Panc1 (cell line): ENCODE measurements around the gene IPO4. TPM values are rescaled to one million over a fixed set of nuclear protein-coding genes. Genes with fewer than 3 reads are reported as not detected.

ENCODE experiments used
- ATAC-seq: fragments of 200-7000 bp; cut with Tn5 transposase; 2 replicates; pipeline ENCODE4 v1.9.1; 2020; ENCODE audit warnings: mild to moderate bottlenecking, moderate library complexity
- BruUV-seq: library from RNA; stranded (reverse); fragments of 400-500 nt; replicated peaks from 2 replicates; lab custom pipeline; 2021; lab: Mats Ljungman, UMichigan
- CTCF ChIA-PET: fragments of 300-600 bp; sonication (Branson Sonifier 250); formaldehyde crosslinking; loops from one replicate; lab custom pipeline; 2022; ENCODE audit warnings: antibody characterized with exemption; lab: Charles Lee
- POLR2A ChIA-PET: fragments of 300-600 bp; sonication (Branson Sonifier 250); formaldehyde crosslinking; loops from one replicate; lab custom pipeline; 2022; ENCODE audit warnings: antibody characterized with exemption; lab: Charles Lee
- DNase-seq: peaks from one replicate; pipeline ENCODE4 v3.0.0-alpha.2; 2010; ENCODE audit warnings: low read depth, low spot score
- H3K27ac ChIP-seq: 2 replicates; pipeline ENCODE4 v1.5.1; 2011; ENCODE audit warnings: mild to moderate bottlenecking, low read length, inconsistent platforms
- H3K27me3 ChIP-seq: fragments of 200-500 bp; sonication (Bioruptor generic); 2 replicates; pipeline ENCODE4 v1.6.0; 2014; ENCODE audit warnings: low read length, inconsistent platforms; ENCODE audit not compliant: control insufficient read depth, insufficient read depth
- H3K36me3 ChIP-seq: fragments of 200-500 bp; sonication (Bioruptor generic); 2 replicates; pipeline ENCODE4 v1.5.1; 2014; ENCODE audit warnings: inconsistent platforms, mild to moderate bottlenecking, low read length, moderate library complexity; ENCODE audit not compliant: control insufficient read depth, insufficient read depth
- H3K4me1 ChIP-seq: 2 replicates; pipeline ENCODE4 v1.5.1; 2011; ENCODE audit warnings: inconsistent platforms, mild to moderate bottlenecking, low read length, moderate library complexity; ENCODE audit not compliant: control insufficient read depth, insufficient read depth
- H3K4me3 ChIP-seq, 2 experiments: 2 replicates each; pipeline ENCODE4 v1.5.1; 2011 to 2012; ENCODE audit warnings: low read depth in 2 of 2, low read length in 2 of 2, mild to moderate bottlenecking in 2 of 2, inconsistent platforms in 1 of 2, moderate library complexity in 1 of 2
- H3K9me3 ChIP-seq: fragments of 200-500 bp; sonication (Bioruptor generic); 2 replicates; pipeline ENCODE4 v1.5.1; 2014; ENCODE audit warnings: low read depth, mild to moderate bottlenecking, inconsistent platforms, low read length, moderate library complexity; ENCODE audit not compliant: control insufficient read depth, insufficient read depth
- POLR2AphosphoS5 ChIP-seq: IDR thresholded peaks from 2 replicates; pipeline ENCODE4 v1.6.1; 2012; ENCODE audit warnings: mild to moderate bottlenecking, low read depth, low read length, moderate library complexity
- SIN3A ChIP-seq: IDR thresholded peaks from 2 replicates; pipeline ENCODE4 v1.6.1; 2012; ENCODE audit warnings: low read depth, mild to moderate bottlenecking, low read length, moderate library complexity, borderline replicate concordance; ENCODE audit not compliant: insufficient read depth
- TCF7L2 ChIP-seq: IDR thresholded peaks from 2 replicates; pipeline ENCODE4 v1.6.1; 2011; ENCODE audit warnings: mild to moderate bottlenecking, low read depth, low read length, inconsistent platforms
- in situ Hi-C: cut with HindIII; loops from 2 replicates; pipeline ENCODE4 v1.10.0; 2016; ENCODE audit warnings: low sequenced_read_pairs, low pct_unique_long_range_greater_than_20kb
- intact Hi-C: fragments of 100-400 bp; cut with micrococcal nuclease; formaldehyde crosslinking; loops from one replicate; pipeline ENCODE4 v1.10.0; 2022; ENCODE audit not compliant: unreplicated experiment
- total RNA-seq: library from RNA; stranded (reverse); gene quantifications from one replicate; pipeline ENCODE4 v1.2.1, GENCODE V29; 2021; ENCODE audit not compliant: unreplicated experiment
- TF ChIP-seq, protein P1 (sequence below): fragments of 450-650 bp; IDR thresholded peaks from 2 replicates; pipeline ENCODE4 v1.5.1; 2017; ENCODE audit warnings: mild to moderate bottlenecking
- TF ChIP-seq, protein P2 (sequence below), 2 experiments: IDR thresholded peaks; 2 replicates each; pipeline ENCODE4 v1.6.1; 2011 to 2012; ENCODE audit warnings: low read depth in 2 of 2, control low read depth in 1 of 2, low read length in 1 of 2, mild to moderate bottlenecking in 1 of 2, moderate library complexity in 1 of 2; ENCODE audit not compliant: insufficient read depth in 1 of 2

Gene IPO4
- total RNA-seq, 1 experiment from 2014 or later: 103 TPM

DNA sequence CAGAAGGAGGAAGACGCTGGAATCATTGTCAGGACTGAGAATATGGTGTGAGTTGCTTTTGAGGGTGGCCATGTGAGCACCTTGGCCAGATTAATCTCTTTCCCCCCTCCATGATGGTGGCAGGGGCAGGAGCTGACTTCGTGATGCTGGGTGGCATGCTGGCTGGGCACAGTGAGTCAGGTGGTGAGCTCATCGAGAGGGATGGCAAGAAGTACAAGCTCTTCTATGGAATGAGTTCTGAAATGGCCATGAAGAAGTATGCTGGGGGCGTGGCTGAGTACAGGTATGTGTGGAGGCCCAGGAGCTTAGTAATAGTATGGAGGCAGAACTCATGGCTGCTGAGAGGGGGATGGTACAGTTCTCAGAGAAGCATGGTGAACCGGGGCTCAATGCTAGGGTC lies 49.5 kb upstream of the IPO4 start:
- in situ Hi-C loops: no loop called here
- no peak overlapping the region for H3K27ac ChIP-seq
- DNase-seq: no peak

DNA sequence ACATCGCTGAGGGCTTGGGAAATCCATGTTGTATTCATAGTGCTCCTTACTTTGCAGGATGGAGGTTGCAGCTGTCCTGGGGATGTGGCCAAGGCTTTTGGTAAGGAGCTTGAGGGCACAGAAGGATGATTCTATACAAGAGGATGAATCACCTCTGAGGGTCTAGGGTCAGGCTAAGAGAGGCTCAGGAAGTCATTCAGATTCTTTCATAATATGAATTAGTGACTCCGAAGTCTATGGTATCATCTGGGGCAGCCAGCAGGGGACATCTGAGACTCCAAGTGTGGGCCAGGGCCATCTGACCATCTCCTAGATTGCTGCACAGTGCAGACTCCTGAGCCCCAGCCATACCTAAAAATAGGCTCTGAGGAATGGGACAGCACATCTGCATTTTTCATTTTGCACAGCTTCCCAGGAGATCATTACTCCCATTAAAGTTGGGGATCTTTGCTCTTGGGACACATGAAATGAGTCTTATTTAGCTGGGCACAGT lies 48.9 kb upstream of the IPO4 start:
- ChIA-PET POLR2A (interaction anchor here (0.5 kb wide), 1 partner anchor 194 kb away, joined by 5 read pairs; no protein-coding TSS in a partner anchor), CTCF (no interaction called here)
- peaks cover 26% of the 10 kb centered on the region for H3K4me1 ChIP-seq
- no peak overlapping the region for H3K4me3 ChIP-seq
- peaks cover 8% of the 10 kb centered on the region for H3K36me3 ChIP-seq
- BruUV-seq: no TSS peak
- intact Hi-C loops: no loop called here
- DNase-seq: no peak
- H3K27ac ChIP-seq: no peak overlapping the region
- in situ Hi-C loops: no loop called here
- no peaks in the 10 kb centered on the region for H3K27me3 ChIP-seq
- TF ChIP-seq POLR2AphosphoS5 (no peak), SIN3A (no peak), TCF7L2 (no peak)
- no peaks in the 10 kb centered on the region for H3K9me3 ChIP-seq
- ATAC-seq: no peak

More for the DNA sequence above, 49.5 kb upstream of the IPO4 start:
- BruUV-seq: no TSS peak
- no peak overlapping the region for H3K4me3 ChIP-seq
- ChIA-PET CTCF (no interaction called here), POLR2A (interaction anchor here (0.5 kb wide), 1 partner anchor 194 kb away, joined by 5 read pairs; no protein-coding TSS in a partner anchor)
- ATAC-seq: no peak
- no peaks in the 10 kb centered on the region for H3K27me3 ChIP-seq
- peaks cover 8% of the 10 kb centered on the region for H3K36me3 ChIP-seq
- H3K9me3 ChIP-seq: no peaks in the 10 kb centered on the region
- TF ChIP-seq SIN3A (no peak), POLR2AphosphoS5 (no peak), TCF7L2 (no peak)
- TF ChIP-seq, protein P1, sequence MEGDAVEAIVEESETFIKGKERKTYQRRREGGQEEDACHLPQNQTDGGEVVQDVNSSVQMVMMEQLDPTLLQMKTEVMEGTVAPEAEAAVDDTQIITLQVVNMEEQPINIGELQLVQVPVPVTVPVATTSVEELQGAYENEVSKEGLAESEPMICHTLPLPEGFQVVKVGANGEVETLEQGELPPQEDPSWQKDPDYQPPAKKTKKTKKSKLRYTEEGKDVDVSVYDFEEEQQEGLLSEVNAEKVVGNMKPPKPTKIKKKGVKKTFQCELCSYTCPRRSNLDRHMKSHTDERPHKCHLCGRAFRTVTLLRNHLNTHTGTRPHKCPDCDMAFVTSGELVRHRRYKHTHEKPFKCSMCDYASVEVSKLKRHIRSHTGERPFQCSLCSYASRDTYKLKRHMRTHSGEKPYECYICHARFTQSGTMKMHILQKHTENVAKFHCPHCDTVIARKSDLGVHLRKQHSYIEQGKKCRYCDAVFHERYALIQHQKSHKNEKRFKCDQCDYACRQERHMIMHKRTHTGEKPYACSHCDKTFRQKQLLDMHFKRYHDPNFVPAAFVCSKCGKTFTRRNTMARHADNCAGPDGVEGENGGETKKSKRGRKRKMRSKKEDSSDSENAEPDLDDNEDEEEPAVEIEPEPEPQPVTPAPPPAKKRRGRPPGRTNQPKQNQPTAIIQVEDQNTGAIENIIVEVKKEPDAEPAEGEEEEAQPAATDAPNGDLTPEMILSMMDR: no peak
- TF ChIP-seq, protein P2, sequence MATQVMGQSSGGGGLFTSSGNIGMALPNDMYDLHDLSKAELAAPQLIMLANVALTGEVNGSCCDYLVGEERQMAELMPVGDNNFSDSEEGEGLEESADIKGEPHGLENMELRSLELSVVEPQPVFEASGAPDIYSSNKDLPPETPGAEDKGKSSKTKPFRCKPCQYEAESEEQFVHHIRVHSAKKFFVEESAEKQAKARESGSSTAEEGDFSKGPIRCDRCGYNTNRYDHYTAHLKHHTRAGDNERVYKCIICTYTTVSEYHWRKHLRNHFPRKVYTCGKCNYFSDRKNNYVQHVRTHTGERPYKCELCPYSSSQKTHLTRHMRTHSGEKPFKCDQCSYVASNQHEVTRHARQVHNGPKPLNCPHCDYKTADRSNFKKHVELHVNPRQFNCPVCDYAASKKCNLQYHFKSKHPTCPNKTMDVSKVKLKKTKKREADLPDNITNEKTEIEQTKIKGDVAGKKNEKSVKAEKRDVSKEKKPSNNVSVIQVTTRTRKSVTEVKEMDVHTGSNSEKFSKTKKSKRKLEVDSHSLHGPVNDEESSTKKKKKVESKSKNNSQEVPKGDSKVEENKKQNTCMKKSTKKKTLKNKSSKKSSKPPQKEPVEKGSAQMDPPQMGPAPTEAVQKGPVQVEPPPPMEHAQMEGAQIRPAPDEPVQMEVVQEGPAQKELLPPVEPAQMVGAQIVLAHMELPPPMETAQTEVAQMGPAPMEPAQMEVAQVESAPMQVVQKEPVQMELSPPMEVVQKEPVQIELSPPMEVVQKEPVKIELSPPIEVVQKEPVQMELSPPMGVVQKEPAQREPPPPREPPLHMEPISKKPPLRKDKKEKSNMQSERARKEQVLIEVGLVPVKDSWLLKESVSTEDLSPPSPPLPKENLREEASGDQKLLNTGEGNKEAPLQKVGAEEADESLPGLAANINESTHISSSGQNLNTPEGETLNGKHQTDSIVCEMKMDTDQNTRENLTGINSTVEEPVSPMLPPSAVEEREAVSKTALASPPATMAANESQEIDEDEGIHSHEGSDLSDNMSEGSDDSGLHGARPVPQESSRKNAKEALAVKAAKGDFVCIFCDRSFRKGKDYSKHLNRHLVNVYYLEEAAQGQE (IDR thresholded peaks at IDR 0.05; ENCODE audit: insufficient read depth in 1 of 2, low read depth in 2 of 2, low read length in 1 of 2): no peak
- intact Hi-C loops: no loop called here
- peaks cover 26% of the 10 kb centered on the region for H3K4me1 ChIP-seq

DNA sequence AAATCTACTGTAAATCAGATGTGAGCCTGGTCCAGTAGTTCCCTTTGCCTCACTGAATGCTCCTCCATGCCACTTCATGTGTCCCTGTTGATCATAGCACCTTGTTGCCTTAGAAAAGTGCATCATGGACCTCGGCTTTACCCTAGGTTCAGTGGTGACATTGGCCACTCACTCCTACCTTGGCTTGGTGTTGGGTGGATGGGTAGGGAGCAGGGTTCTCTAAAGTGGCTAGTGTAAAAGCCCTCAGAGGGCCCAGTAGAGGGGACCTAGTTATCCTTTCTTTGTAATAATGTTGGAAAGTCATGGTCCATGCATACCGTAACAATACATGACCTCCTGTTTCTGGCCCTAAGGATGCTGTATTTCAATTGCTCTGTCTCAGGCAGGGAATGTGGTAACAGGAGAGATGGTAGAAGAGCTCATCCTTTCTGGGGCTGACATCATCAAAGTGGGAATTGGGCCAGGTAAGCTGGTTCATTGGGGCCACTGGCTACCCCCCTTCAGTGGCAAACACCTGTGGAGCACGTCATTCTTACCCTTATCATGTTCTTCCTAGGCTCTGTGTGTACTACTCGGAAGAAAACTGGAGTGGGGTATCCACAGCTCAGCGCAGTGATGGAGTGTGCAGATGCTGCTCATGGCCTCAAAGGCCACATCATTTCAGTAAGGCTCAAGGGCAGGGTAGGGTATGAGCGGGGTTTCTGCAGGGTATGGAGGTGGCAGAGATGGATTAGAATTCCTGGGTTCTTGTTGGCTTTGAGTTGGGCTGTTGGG lies 48.3 kb upstream of the IPO4 start:
- Histone ChIP-seq H3K4me3 (no peak overlapping the region), H3K27me3 (no peaks in the 10 kb centered on the region), H3K36me3 (peaks cover 8% of the 10 kb centered on the region), H3K4me1 (peaks cover 26% of the 10 kb centered on the region), H3K27ac (no peak overlapping the region), H3K9me3 (no peaks in the 10 kb centered on the region)
- in situ Hi-C loops (no loop called here), intact Hi-C loops (no loop called here)
- TF ChIP-seq TCF7L2: no peak
- TF ChIP-seq, protein P1: no peak
- TF ChIP-seq, protein P2 (IDR thresholded peaks at IDR 0.05; ENCODE audit: insufficient read depth in 1 of 2, low read depth in 2 of 2, low read length in 1 of 2): no peak
- TF ChIP-seq POLR2AphosphoS5: no peak
- TF ChIP-seq SIN3A: no peak
- DNase-seq (no peak), ATAC-seq (no peak)
- ChIA-PET POLR2A (no interaction called here), CTCF (no interaction called here)
- BruUV-seq: no TSS peak
